Fibroblast of pulmonary artery (primary cell): ENCODE data around the gene THAP10.
A peak's percentile ranks its signal among the peaks of the same experiment; 100 is the strongest.

ENCODE experiments used
- DNase-seq: peaks from one replicate; pipeline ENCODE4 v3.0.0-alpha.2; 2010; ENCODE audit warnings: low read depth
- H3K4me3 ChIP-seq: replicated peaks from 2 replicates; pipeline ENCODE4 v1.5.1; 2011; ENCODE audit warnings: low read depth, mild to moderate bottlenecking, control low read depth, low read length, moderate library complexity
- TF ChIP-seq, protein P1 (sequence below): IDR thresholded peaks from 2 replicates; pipeline ENCODE4 v1.5.1; 2011; ENCODE audit warnings: mild to moderate bottlenecking, control low read depth, low read length, inconsistent platforms; ENCODE audit errors: missing control alignments

THAP10 gene

DNA sequence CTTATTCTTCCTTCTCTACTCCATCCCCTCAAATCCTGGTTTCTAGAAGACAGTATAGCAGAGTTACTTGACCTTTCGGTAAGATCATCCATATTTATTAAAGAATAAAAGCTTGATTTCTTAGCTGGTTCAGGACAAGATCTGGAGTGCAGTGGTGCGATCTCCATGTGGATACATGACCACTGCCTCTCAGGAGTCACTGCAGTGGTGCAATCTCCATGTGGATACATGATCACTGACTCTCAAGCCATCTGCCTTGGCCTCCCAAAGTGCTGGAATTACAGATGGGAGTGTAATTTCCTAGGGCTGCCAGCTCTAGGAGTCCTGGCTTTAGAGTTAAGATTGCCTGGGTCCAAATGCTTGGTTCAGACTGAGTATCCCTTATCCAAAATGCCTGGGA lies 54.8 kb downstream of the THAP10 start:
- no peak overlapping the region for H3K4me3 ChIP-seq
- DNase-seq, result no peak
- TF ChIP-seq, protein P1, sequence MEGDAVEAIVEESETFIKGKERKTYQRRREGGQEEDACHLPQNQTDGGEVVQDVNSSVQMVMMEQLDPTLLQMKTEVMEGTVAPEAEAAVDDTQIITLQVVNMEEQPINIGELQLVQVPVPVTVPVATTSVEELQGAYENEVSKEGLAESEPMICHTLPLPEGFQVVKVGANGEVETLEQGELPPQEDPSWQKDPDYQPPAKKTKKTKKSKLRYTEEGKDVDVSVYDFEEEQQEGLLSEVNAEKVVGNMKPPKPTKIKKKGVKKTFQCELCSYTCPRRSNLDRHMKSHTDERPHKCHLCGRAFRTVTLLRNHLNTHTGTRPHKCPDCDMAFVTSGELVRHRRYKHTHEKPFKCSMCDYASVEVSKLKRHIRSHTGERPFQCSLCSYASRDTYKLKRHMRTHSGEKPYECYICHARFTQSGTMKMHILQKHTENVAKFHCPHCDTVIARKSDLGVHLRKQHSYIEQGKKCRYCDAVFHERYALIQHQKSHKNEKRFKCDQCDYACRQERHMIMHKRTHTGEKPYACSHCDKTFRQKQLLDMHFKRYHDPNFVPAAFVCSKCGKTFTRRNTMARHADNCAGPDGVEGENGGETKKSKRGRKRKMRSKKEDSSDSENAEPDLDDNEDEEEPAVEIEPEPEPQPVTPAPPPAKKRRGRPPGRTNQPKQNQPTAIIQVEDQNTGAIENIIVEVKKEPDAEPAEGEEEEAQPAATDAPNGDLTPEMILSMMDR, result no peak

- H3K4me3 ChIP-seq, result no peak overlapping the region
- TF ChIP-seq, protein P1, result no peak
- DNase-seq, result no peak
Observed at GRCh38 chr15:70835841-70836240, 56.4 kb downstream of the THAP10 start.

- no peak overlapping the region for H3K4me3 ChIP-seq
- no peak for DNase-seq
- TF ChIP-seq, protein P1, result no peak
Observed at GRCh38 chr15:70835415-70835814, 56.8 kb downstream of the THAP10 start.

- TF ChIP-seq, protein P1, result no peak
- no peak overlapping the region for H3K4me3 ChIP-seq
- no peak for DNase-seq
Observed at GRCh38 chr15:70834999-70835398, 57.2 kb downstream of the THAP10 start.

- peak; percentile 83 for DNase-seq
- TF ChIP-seq, protein P1, result no peak
- H3K4me3 ChIP-seq, result no peak overlapping the region
Observed at GRCh38 chr15:70833861-70834765, 58.1 kb downstream of the THAP10 start.

- TF ChIP-seq, protein P1, result no peak
Observed at GRCh38 chr15:70833422-70833821, 58.8 kb downstream of the THAP10 start.

DNA sequence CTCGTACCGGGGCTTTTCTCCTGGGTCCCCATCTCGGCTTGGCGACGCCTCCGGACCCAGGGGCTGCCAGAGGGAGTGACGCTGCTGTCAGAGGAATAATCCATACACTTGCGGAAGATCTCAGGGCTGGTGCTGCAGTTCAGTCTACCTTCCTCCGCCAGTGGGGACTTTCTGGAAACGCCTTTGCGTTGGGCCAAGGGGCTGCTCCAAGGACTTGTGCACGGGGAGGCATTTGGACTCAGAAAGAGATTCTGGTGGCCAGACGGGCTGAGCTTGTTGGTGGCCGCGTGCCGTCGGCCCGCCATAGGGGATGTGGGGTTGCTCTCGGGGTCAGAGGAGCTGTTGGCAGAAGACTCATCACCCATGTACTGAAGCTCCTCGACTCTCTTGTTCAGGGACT lies 60.1 kb downstream of the THAP10 start:
- no peak overlapping the region for H3K4me3 ChIP-seq
- TF ChIP-seq, protein P1, result no peak
- DNase-seq, result no peak

More at GRCh38 chr15:70833422-70833821, 58.8 kb downstream of the THAP10 start:
- no peak for DNase-seq
- H3K4me3 ChIP-seq, result no peak overlapping the region
